Ishikawa (cell line): ENCODE results near the gene CDC5L.

Experiments used
- CEBPB ChIP-seq: IDR thresholded peaks from 2 replicates; pipeline ENCODE4 v1.6.1; 2012
- CREB1 ChIP-seq: IDR thresholded peaks from 2 replicates; pipeline ENCODE4 v1.6.1; 2012; ENCODE audit warnings: low read depth
- EGR1 ChIP-seq: IDR thresholded peaks from 2 replicates; pipeline ENCODE4 v1.6.1; 2012
- EP300 ChIP-seq: IDR thresholded peaks from 2 replicates; pipeline ENCODE4 v1.6.1; 2012; ENCODE audit warnings: borderline replicate concordance
- FOXM1 ChIP-seq: IDR thresholded peaks from 2 replicates; pipeline ENCODE4 v1.6.1; 2012; ENCODE audit warnings: low read depth, borderline replicate concordance
- NFIC ChIP-seq: IDR thresholded peaks from 2 replicates; pipeline ENCODE4 v1.6.1; 2012
- RAD21 ChIP-seq: IDR thresholded peaks from 2 replicates; pipeline ENCODE4 v1.6.1; 2012; ENCODE audit warnings: low read depth
- TAF1 ChIP-seq: IDR thresholded peaks from 2 replicates; pipeline ENCODE4 v1.6.1; 2012; ENCODE audit warnings: low read depth, mild to moderate bottlenecking
- TCF12 ChIP-seq: IDR thresholded peaks from 2 replicates; pipeline ENCODE4 v1.6.1; 2012; ENCODE audit warnings: low read depth
- TEAD4 ChIP-seq: IDR thresholded peaks from 2 replicates; pipeline ENCODE4 v1.6.1; 2012
- USF1 ChIP-seq: IDR thresholded peaks from 2 replicates; pipeline ENCODE4 v1.6.1; 2012
- YY1 ChIP-seq: IDR thresholded peaks from 2 replicates; pipeline ENCODE4 v1.6.1; 2012; ENCODE audit warnings: low read depth
- ZBTB7A ChIP-seq: IDR thresholded peaks from 2 replicates; pipeline ENCODE4 v1.6.1; 2012; ENCODE audit warnings: low read depth
- TF ChIP-seq, protein P1 (sequence below): IDR thresholded peaks from 2 replicates; pipeline ENCODE4 v1.6.1; 2012
- TF ChIP-seq, protein P2 (sequence below): IDR thresholded peaks from 2 replicates; pipeline ENCODE4 v1.6.1; 2012; ENCODE audit warnings: low read depth, mild to moderate bottlenecking

The CDC5L gene

GRCh38 chr6:44356487-44356886, 31.0 kb upstream of the CDC5L start:
- TF ChIP-seq USF1, result no peak
- TF ChIP-seq ZBTB7A, result no peak
- TF ChIP-seq EGR1, result no peak
- TF ChIP-seq, protein P1, sequence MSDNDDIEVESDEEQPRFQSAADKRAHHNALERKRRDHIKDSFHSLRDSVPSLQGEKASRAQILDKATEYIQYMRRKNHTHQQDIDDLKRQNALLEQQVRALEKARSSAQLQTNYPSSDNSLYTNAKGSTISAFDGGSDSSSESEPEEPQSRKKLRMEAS, result no peak
- no peak for TF ChIP-seq CREB1
- TF ChIP-seq TEAD4, result no peak
- no peak for TF ChIP-seq EP300
- TF ChIP-seq NFIC, result no peak
- no peak for TF ChIP-seq YY1
- TF ChIP-seq TCF12, result no peak
- TF ChIP-seq CEBPB, result no peak

DNA sequence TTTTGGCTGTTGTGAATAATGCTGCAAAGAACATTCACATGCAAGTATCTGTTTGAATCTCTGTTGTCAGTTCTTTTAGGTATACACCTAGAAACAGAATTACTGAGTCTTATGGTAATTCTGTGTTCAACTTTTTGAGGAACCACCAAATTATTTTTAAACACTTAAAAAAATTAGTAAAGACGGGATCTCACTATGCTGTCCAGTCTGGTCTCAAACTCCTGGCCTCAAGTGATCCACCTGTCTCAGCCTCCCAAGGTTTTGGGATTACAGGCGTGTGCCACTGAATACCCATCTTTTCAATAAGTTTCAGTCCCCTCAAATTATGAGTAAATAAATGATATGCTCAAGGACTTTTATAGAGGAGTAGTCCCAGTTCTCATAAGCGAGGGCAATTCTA, 27.5 kb upstream of the CDC5L start:
- no peak for TF ChIP-seq CEBPB
- TF ChIP-seq YY1, result no peak
- TF ChIP-seq EGR1, result no peak
- no peak for TF ChIP-seq TCF12
- TF ChIP-seq, protein P2, sequence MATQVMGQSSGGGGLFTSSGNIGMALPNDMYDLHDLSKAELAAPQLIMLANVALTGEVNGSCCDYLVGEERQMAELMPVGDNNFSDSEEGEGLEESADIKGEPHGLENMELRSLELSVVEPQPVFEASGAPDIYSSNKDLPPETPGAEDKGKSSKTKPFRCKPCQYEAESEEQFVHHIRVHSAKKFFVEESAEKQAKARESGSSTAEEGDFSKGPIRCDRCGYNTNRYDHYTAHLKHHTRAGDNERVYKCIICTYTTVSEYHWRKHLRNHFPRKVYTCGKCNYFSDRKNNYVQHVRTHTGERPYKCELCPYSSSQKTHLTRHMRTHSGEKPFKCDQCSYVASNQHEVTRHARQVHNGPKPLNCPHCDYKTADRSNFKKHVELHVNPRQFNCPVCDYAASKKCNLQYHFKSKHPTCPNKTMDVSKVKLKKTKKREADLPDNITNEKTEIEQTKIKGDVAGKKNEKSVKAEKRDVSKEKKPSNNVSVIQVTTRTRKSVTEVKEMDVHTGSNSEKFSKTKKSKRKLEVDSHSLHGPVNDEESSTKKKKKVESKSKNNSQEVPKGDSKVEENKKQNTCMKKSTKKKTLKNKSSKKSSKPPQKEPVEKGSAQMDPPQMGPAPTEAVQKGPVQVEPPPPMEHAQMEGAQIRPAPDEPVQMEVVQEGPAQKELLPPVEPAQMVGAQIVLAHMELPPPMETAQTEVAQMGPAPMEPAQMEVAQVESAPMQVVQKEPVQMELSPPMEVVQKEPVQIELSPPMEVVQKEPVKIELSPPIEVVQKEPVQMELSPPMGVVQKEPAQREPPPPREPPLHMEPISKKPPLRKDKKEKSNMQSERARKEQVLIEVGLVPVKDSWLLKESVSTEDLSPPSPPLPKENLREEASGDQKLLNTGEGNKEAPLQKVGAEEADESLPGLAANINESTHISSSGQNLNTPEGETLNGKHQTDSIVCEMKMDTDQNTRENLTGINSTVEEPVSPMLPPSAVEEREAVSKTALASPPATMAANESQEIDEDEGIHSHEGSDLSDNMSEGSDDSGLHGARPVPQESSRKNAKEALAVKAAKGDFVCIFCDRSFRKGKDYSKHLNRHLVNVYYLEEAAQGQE, result no peak
- TF ChIP-seq, protein P1, result no peak
- no peak for TF ChIP-seq CREB1
- TF ChIP-seq USF1, result no peak
- TF ChIP-seq TAF1, result no peak

DNA sequence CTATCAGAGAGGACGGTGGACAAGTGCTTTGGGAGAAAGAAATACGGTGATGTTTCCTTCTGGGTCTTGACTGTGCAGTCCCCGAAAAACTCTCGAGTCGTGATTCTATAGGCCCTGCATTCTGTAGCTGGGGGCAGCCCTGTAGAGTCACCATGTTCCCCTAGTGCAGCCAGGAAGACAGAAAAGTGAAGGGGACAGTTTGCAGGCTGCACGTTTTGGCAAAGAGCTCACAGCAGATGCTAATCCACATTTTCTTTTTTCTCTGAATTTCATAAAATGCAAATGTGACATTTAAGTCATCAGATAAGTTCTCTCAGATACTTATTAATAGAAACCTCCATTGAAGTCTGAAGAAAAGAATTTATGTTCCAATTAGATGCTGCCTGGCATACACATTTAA, 25.6 kb upstream of the CDC5L start:
- TF ChIP-seq TCF12 (no peak), CREB1 (no peak), FOXM1 (no peak), TAF1 (no peak), EP300 (no peak), USF1 (no peak), EGR1 (no peak), YY1 (no peak), ZBTB7A (no peak)

DNA sequence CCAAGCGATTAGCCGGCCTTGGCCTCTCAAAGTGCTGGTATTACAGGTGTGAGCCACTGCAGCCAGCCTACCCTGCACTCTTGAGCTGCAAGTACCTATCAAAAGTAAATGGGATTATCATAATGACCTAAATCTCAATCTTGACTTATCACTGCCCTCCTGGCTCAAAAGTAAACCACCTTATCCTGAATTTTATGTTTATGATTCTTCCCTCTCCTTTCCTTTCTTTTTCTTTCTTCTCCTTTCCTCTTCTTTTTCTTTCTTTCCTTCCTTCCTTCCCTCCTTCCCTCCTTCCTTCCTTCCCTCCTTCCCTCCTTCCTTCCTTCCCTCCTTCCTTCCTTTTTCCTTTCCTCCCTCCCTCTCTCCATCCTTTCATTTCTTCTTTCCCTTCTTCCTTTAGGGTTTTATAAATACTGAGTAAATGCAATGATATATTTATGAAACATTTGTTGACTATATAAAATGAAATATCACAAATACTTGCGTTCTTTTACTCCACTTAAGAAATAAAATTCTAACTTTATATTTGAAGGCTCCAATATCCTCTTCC, 24.1 kb upstream of the CDC5L start:
- no peak for TF ChIP-seq YY1
- no peak for TF ChIP-seq ZBTB7A
- TF ChIP-seq CEBPB, result no peak
- TF ChIP-seq, protein P1, result no peak
- TF ChIP-seq TCF12, result no peak
- TF ChIP-seq USF1, result no peak
- TF ChIP-seq EP300, result no peak
- no peak for TF ChIP-seq TAF1
- TF ChIP-seq EGR1, result no peak
- no peak for TF ChIP-seq CREB1
- TF ChIP-seq FOXM1, result no peak
- TF ChIP-seq, protein P2, result no peak

DNA sequence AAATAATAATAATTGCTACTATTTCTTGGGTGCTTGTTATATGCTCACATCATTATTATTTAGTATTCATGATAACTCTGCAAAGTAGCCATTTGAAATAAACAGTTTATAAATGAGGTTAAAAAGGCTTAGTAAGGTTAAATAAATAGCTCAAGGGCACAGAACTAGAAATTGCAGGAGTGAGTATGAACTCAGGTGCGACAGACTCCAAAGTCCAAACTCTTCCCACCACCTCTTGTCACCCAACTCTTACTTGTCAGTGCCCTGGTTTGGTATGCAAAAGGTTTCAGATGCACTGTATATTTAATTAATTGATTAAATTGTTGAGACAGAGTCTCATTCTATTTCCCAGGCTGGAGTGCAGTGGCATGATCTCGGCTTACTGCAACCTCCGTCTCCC, 20.7 kb upstream of the CDC5L start:
- TF ChIP-seq TAF1 (no peak), EGR1 (no peak), ZBTB7A (no peak), RAD21 (no peak), FOXM1 (no peak), USF1 (no peak), YY1 (no peak), NFIC (no peak), TEAD4 (no peak), EP300 (no peak), CREB1 (no peak), CEBPB (no peak)
- TF ChIP-seq, protein P2, result no peak
